IPS DF 4.7 (cell line): Measurements from ENCODE around the gene HSF2.
A peak's percentile ranks its signal among the peaks of the same experiment; 100 is the strongest.
"Not testable (repeated sequence)": the region's sequence is repeated elsewhere in the genome, so short reads cannot be mapped to it uniquely, and the experiment has no call there.

Source experiments
- DNase-seq: peaks from one replicate; pipeline ENCODE4 v3.0.0-alpha.2; 2013; ENCODE audit warnings: low spot score; ENCODE audit errors: extremely low read depth

HSF2 gene

DNA sequence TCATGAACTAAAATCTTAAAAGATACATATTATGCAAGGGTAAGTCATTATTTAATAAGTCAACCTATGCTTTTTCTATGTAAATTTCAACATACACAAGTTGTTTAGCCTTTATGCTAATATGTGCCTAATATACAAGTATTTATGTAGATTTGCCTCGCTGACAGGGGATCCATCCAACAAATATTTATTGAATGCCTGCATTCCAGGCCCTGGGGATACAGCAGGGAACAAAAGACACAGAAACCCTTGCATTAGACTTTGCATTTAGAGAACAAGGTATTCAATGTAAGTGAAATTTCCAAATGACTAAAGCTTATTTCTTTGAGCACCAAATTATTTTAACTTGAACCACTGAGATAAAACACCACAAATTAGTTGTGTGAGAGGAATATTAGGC, 53.1 kb downstream of the HSF2 start:
- no peak for DNase-seq

DNA sequence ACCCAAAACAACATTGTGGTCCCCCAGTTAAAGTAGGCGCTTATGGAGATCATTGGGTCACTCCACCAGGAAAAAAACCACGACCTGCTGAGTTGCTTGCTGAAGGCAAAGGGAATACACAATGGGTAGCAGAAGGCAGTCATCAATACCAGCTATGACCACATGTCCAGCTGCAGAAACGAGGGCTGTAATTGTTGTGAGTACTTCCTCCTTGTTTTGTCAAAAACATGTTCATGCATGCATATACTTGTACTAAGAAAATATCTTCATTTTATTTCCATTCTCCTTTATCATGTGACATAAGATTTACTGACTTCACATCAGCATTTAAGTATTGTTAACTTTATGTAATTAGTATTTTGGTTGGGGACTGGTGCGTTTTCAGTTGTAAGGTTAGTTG, 55.2 kb downstream of the HSF2 start:
- DNase-seq: no peak

DNA sequence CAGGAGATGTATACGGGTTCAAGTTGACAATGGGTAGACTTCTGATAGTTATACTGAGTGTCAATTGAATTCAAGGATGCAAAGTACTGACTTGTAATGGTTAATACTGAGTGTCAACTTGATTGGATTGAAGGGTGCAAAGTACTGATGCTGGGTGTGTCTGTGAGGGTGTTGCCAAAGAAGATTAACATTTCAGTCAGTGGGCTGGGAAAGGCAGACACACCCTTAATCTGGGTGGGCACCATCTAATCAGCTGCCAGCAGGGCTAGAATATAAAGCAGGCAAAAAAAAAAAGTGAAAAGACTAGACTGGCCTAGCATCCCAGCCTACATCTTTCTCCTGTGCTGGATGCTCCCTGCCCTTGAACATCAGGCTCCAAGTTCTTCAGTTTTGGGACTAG, 55.7 kb downstream of the HSF2 start:
- not testable (repeated sequence) for DNase-seq

DNA sequence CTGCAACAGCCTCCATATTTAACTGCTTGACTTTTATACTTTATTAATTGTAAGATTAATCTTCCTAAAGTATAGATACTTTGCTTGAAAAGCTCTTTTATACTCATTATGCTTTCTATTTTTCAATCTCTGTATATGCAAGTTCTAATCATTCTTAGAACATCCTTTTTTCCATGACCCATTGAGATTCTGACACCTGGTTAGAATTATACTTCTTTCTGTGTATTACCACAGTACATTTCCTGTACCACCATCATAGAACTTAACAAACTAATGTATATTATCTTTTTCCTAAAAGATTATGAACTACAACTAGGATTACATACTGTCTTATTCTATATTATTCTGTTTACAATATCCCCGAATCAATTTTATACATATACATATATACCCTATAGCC, 58.6 kb downstream of the HSF2 start:
- DNase-seq: no peak

DNA sequence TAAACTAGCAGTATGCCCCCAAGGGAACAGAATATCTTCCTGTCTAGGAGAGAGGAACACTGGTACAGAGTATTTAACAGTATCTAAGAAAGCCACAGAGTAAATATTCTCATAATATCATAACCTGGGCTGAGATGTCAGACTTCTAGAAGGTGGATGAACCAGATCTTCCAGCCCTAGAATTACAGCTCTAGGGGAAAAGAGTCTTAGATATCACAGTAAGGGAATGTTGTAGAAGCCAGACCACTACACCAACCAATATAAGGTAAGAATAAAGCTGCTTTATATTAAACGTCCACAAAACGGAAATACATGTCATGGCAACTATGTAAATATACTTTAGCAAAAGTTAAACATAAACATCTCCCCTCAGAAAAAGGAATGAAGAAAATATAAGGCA, 59.8 kb downstream of the HSF2 start:
- DNase-seq: no peak

DNA sequence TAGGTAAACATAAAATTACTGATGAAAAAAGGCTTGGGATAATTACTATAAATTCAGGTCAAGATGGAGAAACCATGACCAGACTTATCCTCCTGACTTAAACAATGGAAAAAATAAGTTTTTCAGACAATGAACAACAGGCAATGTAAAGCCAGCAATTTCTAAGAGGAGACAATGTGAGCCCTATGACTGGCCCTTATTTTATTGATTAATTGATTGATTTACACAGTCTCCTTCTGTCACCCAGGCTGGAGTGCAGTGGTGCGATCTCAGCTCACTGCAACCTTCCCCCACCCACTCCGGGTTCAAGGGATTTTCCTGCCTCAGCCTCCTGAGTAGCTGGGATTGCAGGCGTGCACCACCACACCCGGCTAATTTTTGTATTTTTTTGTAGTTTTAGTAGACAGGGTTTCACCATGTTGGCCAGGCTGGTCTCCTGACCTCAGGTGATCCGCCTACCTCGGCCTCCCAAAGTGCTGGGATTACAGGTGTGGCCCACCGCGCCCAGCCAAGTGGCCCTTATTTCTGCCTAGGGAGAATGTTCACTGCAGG, 60.5 kb downstream of the HSF2 start:
- DNase-seq: not testable (repeated sequence)

DNA sequence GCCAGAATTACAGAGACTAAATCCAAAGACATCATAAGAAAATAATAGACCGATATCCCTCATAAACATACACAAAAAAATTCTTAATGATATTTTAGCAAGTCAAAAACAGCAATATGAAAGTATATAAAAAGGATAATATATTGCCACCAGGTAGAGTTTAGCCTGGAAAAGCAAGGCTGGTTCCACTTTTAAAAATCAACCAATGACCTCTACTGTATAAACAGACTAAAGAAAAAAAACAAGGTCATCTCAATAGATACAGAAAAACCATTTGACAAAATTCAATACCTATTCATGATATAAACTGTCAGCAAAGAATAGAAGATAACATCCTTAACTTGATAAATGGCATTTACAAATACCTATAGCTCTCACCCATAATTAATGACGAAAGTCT, 62.4 kb downstream of the HSF2 start:
- DNase-seq: no peak

DNA sequence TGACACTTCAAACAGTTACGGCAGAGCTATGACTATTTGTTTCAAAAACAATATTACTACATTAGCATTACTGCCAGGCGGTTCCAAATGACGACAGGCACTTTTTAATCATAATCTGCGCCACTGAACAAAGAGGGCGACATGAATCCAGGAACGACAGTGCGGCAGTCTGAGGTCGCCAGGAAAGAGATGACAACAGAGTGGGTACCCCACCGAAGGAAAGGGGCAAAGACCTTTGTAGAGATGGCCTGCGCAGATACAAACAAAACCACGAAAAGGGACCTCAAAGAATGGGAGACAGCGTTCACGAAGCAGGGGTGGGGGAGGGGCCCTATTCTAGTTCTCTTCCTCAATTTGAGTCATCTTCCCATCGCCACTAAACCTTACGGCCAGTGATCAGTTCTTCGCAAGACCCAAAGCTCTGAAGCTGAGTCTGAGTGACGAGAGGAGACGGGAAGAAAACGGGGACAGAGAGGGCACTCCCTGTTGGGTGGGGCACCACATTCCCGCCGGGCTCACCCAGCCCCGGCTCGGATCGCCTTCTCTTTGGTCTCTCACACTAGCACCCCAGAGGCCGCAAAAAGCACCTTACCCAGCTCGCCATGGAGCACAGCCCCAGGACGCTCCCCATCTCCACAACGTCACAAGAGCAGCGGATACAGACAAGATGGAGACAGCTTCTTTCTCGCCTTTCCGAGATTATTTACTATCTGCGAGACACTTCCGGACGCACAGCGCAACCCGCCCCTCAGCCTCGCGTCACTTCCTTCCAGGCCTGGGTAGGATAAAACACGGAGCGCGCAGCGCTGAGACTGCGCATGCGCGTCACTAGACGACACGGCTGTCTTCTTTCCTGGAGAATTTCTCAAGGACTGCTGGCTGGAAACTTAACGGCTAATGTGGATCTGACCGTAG, 71.9 kb downstream of the HSF2 start, which contains the start of gene SERINC1:
Gene SERINC1, minus strand, starts transcription at position 701 of the 915 bp plus-strand sequence. Its CDS starts 70 bp downstream, at position 631.
- peak; percentile 66 for DNase-seq

DNA sequence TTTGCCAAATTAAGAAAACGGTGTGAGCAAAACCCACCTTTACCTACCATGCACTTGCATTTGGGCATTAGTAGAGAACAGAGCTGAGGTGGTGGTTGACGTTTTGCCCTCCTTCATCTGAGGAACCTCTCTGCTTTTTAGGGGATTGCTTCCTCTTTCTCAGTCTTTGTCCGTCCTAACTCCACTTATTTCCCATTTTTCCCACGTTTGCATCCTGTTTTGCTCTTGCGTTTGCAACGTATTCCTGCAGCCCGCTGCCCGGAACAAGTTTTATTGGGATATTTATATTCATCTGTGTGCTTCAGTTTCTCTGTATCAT, 72.5 kb downstream of the HSF2 start:
- no peak for DNase-seq

DNA sequence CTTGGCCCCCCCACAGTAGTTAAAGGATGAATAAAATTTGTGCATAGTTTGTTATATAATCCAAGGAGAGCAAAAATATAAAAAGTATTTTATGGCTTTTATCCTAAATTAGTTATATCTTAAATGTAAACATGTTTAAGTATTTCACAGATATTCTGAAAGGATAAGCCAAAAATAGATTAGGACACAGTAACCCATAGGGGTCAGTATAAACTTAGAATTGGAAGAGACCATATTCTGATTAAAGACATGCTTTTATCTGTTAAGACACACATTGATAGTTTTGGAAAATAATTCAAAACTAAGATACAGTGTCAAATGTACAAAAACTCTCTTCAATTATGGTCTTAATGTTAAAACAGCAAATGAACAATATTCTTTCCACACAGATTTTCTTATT, 76.7 kb downstream of the HSF2 start:
- DNase-seq: no peak

DNA sequence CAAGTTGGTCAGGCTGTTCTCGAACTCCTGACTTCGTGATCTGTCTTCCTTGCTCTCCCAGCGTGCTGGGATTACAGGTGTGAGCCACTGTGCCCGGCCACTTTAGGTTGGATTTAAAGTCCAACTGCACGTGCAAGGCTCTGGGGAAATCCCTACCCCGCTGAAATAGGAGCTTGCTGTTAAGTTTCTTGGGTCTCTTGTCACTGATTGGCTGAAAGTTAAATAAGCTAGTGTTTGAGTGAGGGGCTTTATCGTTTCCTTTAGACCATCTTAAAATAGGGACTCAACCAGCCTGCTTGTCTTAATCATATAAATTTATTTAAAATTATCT, 83.3 kb downstream of the HSF2 start:
- no peak for DNase-seq
